Activated naive CD8-positive, alpha-beta T cell treated with anti-CD3 and anti-CD28 coated beads for 36 hours (primary cell): ENCODE measurements around the gene ADPRH. TPM values are rescaled to one million over a fixed set of nuclear protein-coding genes. Genes with fewer than 3 reads are reported as not detected.
"Not testable (repeated sequence)": the region's sequence is repeated elsewhere in the genome, so short reads cannot be mapped to it uniquely, and the experiment has no call there.

Experiments used
- DNase-seq: peaks from one replicate; pipeline ENCODE4 v3.0.0; 2021
- H3K27ac Mint-ChIP-seq: one replicate; pipeline ENCODE4 v1.8.0; 2022; ENCODE audit warnings: mild to moderate bottlenecking, moderate library complexity, mixed read lengths
- H3K27me3 Mint-ChIP-seq: one replicate; pipeline ENCODE4 v1.8.0; 2022; ENCODE audit warnings: mild to moderate bottlenecking, mixed read lengths
- H3K36me3 Mint-ChIP-seq: one replicate; pipeline ENCODE4 v1.8.0; 2021; ENCODE audit warnings: mild to moderate bottlenecking, mixed read lengths
- H3K4me1 Mint-ChIP-seq: one replicate; pipeline ENCODE4 v1.8.0; 2021; ENCODE audit warnings: mixed read lengths
- H3K4me3 Mint-ChIP-seq: one replicate; pipeline ENCODE4 v1.8.0; 2022; ENCODE audit warnings: mild to moderate bottlenecking, moderate library complexity, mixed read lengths
- H3K9me3 Mint-ChIP-seq: one replicate; pipeline ENCODE4 v1.8.0; 2022; ENCODE audit warnings: mixed read lengths
- total RNA-seq, 2 experiments: library from RNA; stranded (reverse); gene quantifications; one replicate each; pipeline ENCODE4 v1.2.3, GENCODE V29; 2021

Gene ADPRH
- total RNA-seq, 2 experiments from 2014 or later, result 5.8 to 6.0 TPM

- H3K36me3 Mint-ChIP-seq, result peaks cover 12% of the 10 kb centered on the region
- H3K27me3 Mint-ChIP-seq, result peaks cover 4% of the 10 kb centered on the region
- H3K27ac Mint-ChIP-seq, result no peak overlapping the region
- peaks cover 29% of the 10 kb centered on the region for H3K4me1 Mint-ChIP-seq
- H3K9me3 Mint-ChIP-seq, result no peaks in the 10 kb centered on the region
- no peak for DNase-seq
- no peak overlapping the region for H3K4me3 Mint-ChIP-seq
These were observed 25.4 kb upstream of the ADPRH start for GRCh38 chr3:119553823-119554415.

GRCh38 chr3:119555309-119555735, 24.0 kb upstream of the ADPRH start:
- DNase-seq, result no peak
- peaks cover 12% of the 10 kb centered on the region for H3K36me3 Mint-ChIP-seq
- H3K27me3 Mint-ChIP-seq, result peaks cover 8% of the 10 kb centered on the region
- H3K27ac Mint-ChIP-seq, result no peak overlapping the region
- H3K4me1 Mint-ChIP-seq, result peaks cover 40% of the 10 kb centered on the region
- no peaks in the 10 kb centered on the region for H3K9me3 Mint-ChIP-seq
- no peak overlapping the region for H3K4me3 Mint-ChIP-seq

GRCh38 chr3:119555929-119556328, 23.4 kb upstream of the ADPRH start:
- Mint-ChIP-seq H3K27me3 (peaks cover 8% of the 10 kb centered on the region), H3K36me3 (peaks cover 12% of the 10 kb centered on the region), H3K4me1 (peaks cover 42% of the 10 kb centered on the region), H3K27ac (peak overlapping the region; percentile 13), H3K9me3 (no peaks in the 10 kb centered on the region), H3K4me3 (no peak overlapping the region)
- no peak for DNase-seq

GRCh38 chr3:119557192-119557876, 22.0 kb upstream of the ADPRH start:
- H3K4me3 Mint-ChIP-seq, result peak overlapping the region; percentile 43
- peaks cover 12% of the 10 kb centered on the region for H3K36me3 Mint-ChIP-seq
- DNase-seq, result no peak
- peaks cover 46% of the 10 kb centered on the region for H3K4me1 Mint-ChIP-seq
- H3K27me3 Mint-ChIP-seq, result peaks cover 8% of the 10 kb centered on the region
- no peaks in the 10 kb centered on the region for H3K9me3 Mint-ChIP-seq
- H3K27ac Mint-ChIP-seq, result peak overlapping the region; percentile 78

- peaks cover 8% of the 10 kb centered on the region for H3K27me3 Mint-ChIP-seq
- peaks cover 12% of the 10 kb centered on the region for H3K36me3 Mint-ChIP-seq
- DNase-seq, result peak; percentile 65
- no peaks in the 10 kb centered on the region for H3K9me3 Mint-ChIP-seq
- H3K4me3 Mint-ChIP-seq, result peak overlapping the region; percentile 43
- H3K4me1 Mint-ChIP-seq, result peaks cover 51% of the 10 kb centered on the region
- H3K27ac Mint-ChIP-seq, result peak overlapping the region; percentile 78
These were observed 21.4 kb upstream of the ADPRH start for GRCh38 chr3:119557877-119558269.

GRCh38 chr3:119558626-119559317, 20.5 kb upstream of the ADPRH start:
- H3K36me3 Mint-ChIP-seq, result peaks cover 12% of the 10 kb centered on the region

GRCh38 chr3:119559441-119559963, 19.8 kb upstream of the ADPRH start, which contains the start of gene CD80:
Gene CD80, minus strand, starts transcription at chr3:119559614. Its CDS starts 1,886 bp downstream, at chr3:119557728.
- Mint-ChIP-seq H3K9me3 (peaks cover 4% of the 10 kb centered on the region), H3K27me3 (peaks cover 8% of the 10 kb centered on the region), H3K4me3 (peak within 1 kb of the TSS; percentile 63), H3K4me1 (peaks cover 51% of the 10 kb centered on the region), H3K36me3 (peaks cover 12% of the 10 kb centered on the region), H3K27ac (peak within 1 kb of the TSS; percentile 78)
- peak; percentile 64 for DNase-seq

More at GRCh38 chr3:119558626-119559317, 20.5 kb upstream of the ADPRH start:
- H3K9me3 Mint-ChIP-seq, result peaks cover 2% of the 10 kb centered on the region
- DNase-seq, result no peak
- peaks cover 51% of the 10 kb centered on the region for H3K4me1 Mint-ChIP-seq
- peak overlapping the region; percentile 63 for H3K4me3 Mint-ChIP-seq
- H3K27ac Mint-ChIP-seq, result peak overlapping the region; percentile 78
- peaks cover 8% of the 10 kb centered on the region for H3K27me3 Mint-ChIP-seq

- Mint-ChIP-seq H3K9me3 (peaks cover 4% of the 10 kb centered on the region), H3K4me1 (peaks cover 50% of the 10 kb centered on the region), H3K4me3 (no peak overlapping the region), H3K27me3 (peaks cover 8% of the 10 kb centered on the region), H3K36me3 (peaks cover 12% of the 10 kb centered on the region), H3K27ac (no peak overlapping the region)
- no peak for DNase-seq
These were observed 19.1 kb upstream of the ADPRH start for GRCh38 chr3:119560160-119560559.

GRCh38 chr3:119562307-119562961, 16.9 kb upstream of the ADPRH start:
- peak overlapping the region; percentile 44 for H3K4me3 Mint-ChIP-seq
- peaks cover 38% of the 10 kb centered on the region for H3K4me1 Mint-ChIP-seq
- H3K9me3 Mint-ChIP-seq, result peaks cover 4% of the 10 kb centered on the region
- peaks cover 5% of the 10 kb centered on the region for H3K27me3 Mint-ChIP-seq
- peaks cover 3% of the 10 kb centered on the region for H3K36me3 Mint-ChIP-seq
- peak; percentile 67 for DNase-seq
- peak overlapping the region; percentile 82 for H3K27ac Mint-ChIP-seq

- not testable (repeated sequence) for H3K9me3 Mint-ChIP-seq, DNase-seq, H3K27ac Mint-ChIP-seq, H3K36me3 Mint-ChIP-seq, H3K27me3 Mint-ChIP-seq, H3K4me3 Mint-ChIP-seq
- H3K4me1 Mint-ChIP-seq, result peaks cover 29% of the 10 kb centered on the region
These were observed 16.0 kb upstream of the ADPRH start for GRCh38 chr3:119563334-119563733.

- DNase-seq, result no peak
- Mint-ChIP-seq H3K4me3 (no peak overlapping the region), H3K4me1 (peaks cover 8% of the 10 kb centered on the region), H3K27me3 (peaks cover 30% of the 10 kb centered on the region), H3K27ac (no peak overlapping the region), H3K36me3 (no peaks in the 10 kb centered on the region), H3K9me3 (peaks cover 2% of the 10 kb centered on the region)
These were observed 10.1 kb upstream of the ADPRH start for GRCh38 chr3:119569156-119569555.

- H3K4me3 Mint-ChIP-seq, result no peak overlapping the region
- H3K27me3 Mint-ChIP-seq, result peaks cover 34% of the 10 kb centered on the region
- H3K27ac Mint-ChIP-seq, result no peak overlapping the region
- no peaks in the 10 kb centered on the region for H3K9me3 Mint-ChIP-seq
- H3K4me1 Mint-ChIP-seq, result peaks cover 8% of the 10 kb centered on the region
- no peaks in the 10 kb centered on the region for H3K36me3 Mint-ChIP-seq
- no peak for DNase-seq
These were observed 9.1 kb upstream of the ADPRH start for GRCh38 chr3:119570229-119570628.

GRCh38 chr3:119571230-119571629, 8.1 kb upstream of the ADPRH start:
- Mint-ChIP-seq H3K27ac (no peak overlapping the region), H3K9me3 (no peaks in the 10 kb centered on the region)

GRCh38 chr3:119571688-119572087, 7.6 kb upstream of the ADPRH start:
- no peaks in the 10 kb centered on the region for H3K36me3 Mint-ChIP-seq
- peaks cover 4% of the 10 kb centered on the region for H3K4me1 Mint-ChIP-seq
- no peak for DNase-seq
- no peak overlapping the region for H3K27ac Mint-ChIP-seq
- no peak overlapping the region for H3K4me3 Mint-ChIP-seq
- peaks cover 34% of the 10 kb centered on the region for H3K27me3 Mint-ChIP-seq
- H3K9me3 Mint-ChIP-seq, result no peaks in the 10 kb centered on the region

More at GRCh38 chr3:119571230-119571629, 8.1 kb upstream of the ADPRH start:
- Mint-ChIP-seq H3K36me3 (no peaks in the 10 kb centered on the region), H3K27me3 (peaks cover 34% of the 10 kb centered on the region), H3K4me3 (no peak overlapping the region), H3K4me1 (peaks cover 7% of the 10 kb centered on the region)
- DNase-seq, result no peak

- no peak overlapping the region for H3K27ac Mint-ChIP-seq
- H3K4me1 Mint-ChIP-seq, result peaks cover 10% of the 10 kb centered on the region
- peaks cover 24% of the 10 kb centered on the region for H3K27me3 Mint-ChIP-seq
- DNase-seq, result no peak
- H3K9me3 Mint-ChIP-seq, result no peaks in the 10 kb centered on the region
- H3K36me3 Mint-ChIP-seq, result no peaks in the 10 kb centered on the region
- no peak overlapping the region for H3K4me3 Mint-ChIP-seq
These were observed 3.8 kb upstream of the ADPRH start for GRCh38 chr3:119575507-119575906.
